ENCODE data around the gene HIF1AN.

Gene HIF1AN

GRCh38 chr10:100522107-100522801, 13.5 kb upstream of the HIF1AN start:
- DNase-seq = no peak

- DNase-seq = no peak
Observed at GRCh38 chr10:100522945-100523344, 12.8 kb upstream of the HIF1AN start.

GRCh38 chr10:100524206-100524605, 11.5 kb upstream of the HIF1AN start:
- no peak for DNase-seq

- DNase-seq = no peak
Observed at GRCh38 chr10:100524638-100525037, 11.1 kb upstream of the HIF1AN start.

DNA sequence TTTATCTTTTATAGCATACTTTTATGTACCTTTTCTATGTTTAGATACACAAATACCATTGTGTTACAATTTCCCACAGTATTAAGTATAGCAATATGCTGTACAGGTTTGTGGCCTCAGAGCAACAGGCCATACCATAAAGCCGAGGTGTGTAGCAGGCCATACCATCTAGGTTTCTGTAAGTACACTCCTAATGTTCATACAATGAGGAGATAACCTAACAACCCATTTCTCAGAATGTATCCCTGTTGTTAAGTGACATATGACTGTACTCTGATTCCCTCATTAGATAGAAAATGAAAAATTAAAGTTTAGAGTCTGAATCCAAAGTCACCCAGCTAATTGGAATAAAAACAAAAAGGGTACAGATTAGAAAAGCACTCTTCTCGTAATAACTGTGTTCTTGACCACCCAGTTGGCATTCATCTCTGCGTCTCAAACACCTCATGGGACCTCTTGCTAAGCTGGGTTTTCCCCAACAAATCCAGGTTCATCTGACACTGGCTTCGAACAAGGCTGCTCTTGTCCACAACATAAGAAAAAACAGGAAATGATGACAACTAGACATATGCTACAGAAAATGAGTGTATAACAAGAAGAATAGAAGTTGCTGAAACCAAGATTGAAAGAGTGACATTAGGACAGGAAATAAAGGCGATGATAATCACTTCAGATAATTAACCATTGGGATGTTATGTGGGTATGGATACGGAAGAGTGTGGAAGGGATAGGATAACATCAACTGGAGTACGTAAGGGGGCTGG, 7.4 kb upstream of the HIF1AN start:
- no peak for DNase-seq

- peak; percentile 17 for DNase-seq
Observed at GRCh38 chr10:100528921-100529474, 6.7 kb upstream of the HIF1AN start.

GRCh38 chr10:100529475-100530298, 6.1 kb upstream of the HIF1AN start, which contains the start of gene NDUFB8:
Gene NDUFB8, minus strand, starts transcription at chr10:100529871. Its CDS starts 20 bp downstream, at chr10:100529851.
- peak; percentile 26 for DNase-seq

DNA sequence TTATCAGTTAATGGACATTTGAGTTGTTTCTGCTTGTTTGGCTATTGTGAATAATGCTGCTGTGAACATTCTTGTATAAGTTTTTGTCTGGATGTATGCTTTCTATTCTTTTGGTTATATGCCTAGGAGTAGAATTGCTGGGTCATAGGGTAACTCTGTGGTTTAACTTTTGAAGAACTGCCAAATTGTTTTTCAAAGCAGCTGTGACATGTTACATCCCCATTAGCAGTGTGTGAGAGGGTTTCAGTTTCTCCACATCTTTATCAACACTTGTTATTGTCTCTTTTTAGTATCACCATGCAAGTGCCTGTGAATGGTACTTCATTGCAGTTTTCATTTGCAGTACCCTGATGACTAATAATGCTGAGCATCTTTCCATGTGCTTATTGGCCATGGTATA, 4.0 kb upstream of the HIF1AN start:
- DNase-seq = no peak

- DNase-seq = no peak
Observed at GRCh38 chr10:100534726-100535125, 1.0 kb upstream of the HIF1AN start.

DNA sequence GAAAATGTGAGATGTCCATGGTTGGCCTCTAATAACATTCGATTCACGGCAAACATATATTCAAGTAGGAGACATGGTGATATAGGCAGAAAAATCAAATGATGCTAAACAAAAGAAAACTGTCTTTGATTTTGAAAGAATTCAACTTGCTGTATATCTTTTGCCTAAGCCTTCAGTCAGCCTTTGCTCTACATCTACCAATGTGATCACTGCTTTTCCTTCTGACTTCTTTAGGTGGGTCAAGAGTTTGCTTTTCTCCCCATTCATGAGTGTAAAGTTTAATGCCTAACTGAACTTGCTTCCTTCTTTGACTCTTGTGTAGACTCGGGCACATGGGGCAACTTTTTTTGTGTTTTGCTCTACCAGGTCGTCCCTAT, 417 bp upstream of the HIF1AN start:
- DNase-seq = no peak

GRCh38 chr10:100537475-100537874, 1.7 kb downstream of the HIF1AN start:
- no peak for DNase-seq

DNA sequence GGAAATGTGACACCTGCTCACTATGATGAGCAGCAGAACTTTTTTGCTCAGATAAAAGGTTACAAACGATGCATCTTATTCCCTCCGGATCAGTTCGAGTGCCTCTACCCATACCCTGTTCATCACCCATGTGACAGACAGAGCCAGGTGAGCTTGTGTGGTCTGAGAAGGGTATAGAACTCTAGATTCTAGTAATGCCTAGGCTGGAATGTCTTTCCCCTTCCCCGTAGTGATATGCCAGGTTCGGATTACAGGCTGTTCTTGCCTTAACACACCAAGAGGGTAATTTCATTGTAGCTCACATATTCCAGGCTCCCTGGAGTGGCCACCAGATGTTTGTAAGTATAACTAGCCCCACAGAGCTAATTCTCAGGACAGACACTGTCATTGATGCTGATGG, 9.2 kb downstream of the HIF1AN start:
- no peak for DNase-seq

DNA sequence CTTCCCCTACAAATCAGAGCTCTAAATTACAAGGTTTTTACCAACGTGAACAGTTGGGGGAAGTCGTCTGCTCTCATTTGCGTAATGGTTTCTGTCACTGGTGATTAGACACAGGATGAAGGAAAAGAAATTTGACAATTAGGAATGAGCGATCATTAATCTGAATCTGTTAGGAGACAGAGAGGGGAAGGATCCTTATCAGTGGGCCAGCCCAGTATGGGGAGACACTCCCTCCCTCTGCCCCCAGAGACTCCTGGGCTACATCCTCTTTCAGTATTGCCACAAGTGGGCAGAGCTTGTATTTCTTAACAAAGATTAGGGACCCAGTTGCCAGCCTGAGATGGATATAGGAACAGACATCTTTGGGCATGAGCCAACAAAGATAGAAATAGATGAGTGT, 15.5 kb downstream of the HIF1AN start:
- DNase-seq = no peak

DNA sequence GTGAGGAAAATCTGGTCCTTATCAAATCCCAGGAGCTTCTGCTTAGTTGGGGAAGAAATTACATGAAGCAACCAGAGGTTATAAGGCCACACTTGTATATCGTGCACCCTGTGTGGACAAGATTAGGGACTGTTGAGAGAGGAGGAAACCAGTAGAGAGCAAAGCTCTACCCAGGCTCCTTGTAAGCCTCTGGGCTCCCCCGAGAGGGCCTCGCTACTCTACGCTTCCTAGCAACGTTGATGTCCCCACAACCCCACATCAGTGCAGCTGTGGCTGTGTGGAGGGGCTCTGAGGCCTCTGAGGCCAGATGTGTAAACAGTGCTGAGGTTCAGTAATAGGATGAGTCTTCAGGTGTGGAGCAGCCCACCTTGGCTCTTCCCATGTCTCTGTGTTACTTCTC, 16.0 kb downstream of the HIF1AN start:
- no peak for DNase-seq

- no peak for DNase-seq
Observed at GRCh38 chr10:100553929-100554328, 18.2 kb downstream of the HIF1AN start.

- no peak for DNase-seq
Observed at GRCh38 chr10:100554902-100555301, 19.2 kb downstream of the HIF1AN start.

GRCh38 chr10:100560248-100560647, 24.5 kb downstream of the HIF1AN start:
- no peak for DNase-seq

- no peak for DNase-seq
Observed at GRCh38 chr10:100561005-100561404, 25.3 kb downstream of the HIF1AN start.

GRCh38 chr10:100562008-100562672, 26.4 kb downstream of the HIF1AN start:
- DNase-seq = no peak

GRCh38 chr10:100565206-100565985, 29.7 kb downstream of the HIF1AN start:
- no peak for DNase-seq

DNA sequence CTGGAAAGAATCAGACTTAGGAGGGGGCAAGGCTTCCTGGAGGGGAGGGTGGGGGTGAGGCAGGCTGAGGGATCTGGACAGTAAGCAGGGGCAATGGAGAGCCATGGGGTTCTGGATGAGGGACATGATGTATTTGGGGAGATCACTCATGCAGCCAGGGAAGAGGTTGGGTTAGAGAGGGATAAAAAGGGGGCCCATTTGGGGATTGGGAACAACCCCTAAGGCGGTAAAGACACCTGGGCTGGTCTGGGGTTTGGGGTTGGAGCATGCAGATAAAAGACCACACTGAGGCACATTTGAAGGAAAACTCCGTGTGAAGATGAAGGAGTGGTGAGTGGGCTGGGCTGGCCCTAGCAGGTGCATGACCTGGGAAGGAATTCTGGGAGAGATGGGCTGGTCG, 30.8 kb downstream of the HIF1AN start:
- DNase-seq = no peak

GRCh38 chr10:100567249-100567648, 31.5 kb downstream of the HIF1AN start:
- no peak for DNase-seq
